Heart right ventricle (tissue), 16 donors: ENCODE measurements around the gene SHANK2. TPM values are rescaled to one million over a fixed set of nuclear protein-coding genes. Genes with fewer than 3 reads are reported as not detected.
A peak's percentile ranks its signal among the peaks of the same experiment; 100 is the strongest.

Experiments
- ATAC-seq, 8 donors: fragments of 200-7000 bp; cut with Tn5 transposase; one replicate each; pipeline ENCODE4 v1.9.1; 2020; ENCODE audit warnings: mild to moderate bottlenecking in 8 of 8, moderate library complexity in 8 of 8, moderate number of reproducible peaks in 1 of 8
- DNase-seq, 2 donors: peaks; one replicate each; pipeline ENCODE4 v3.0.0-alpha.2; 2020
- H3K27ac ChIP-seq, 10 donors: fragments of 200-600 bp; sonication (generic) in 2 of 10; one replicate each; pipeline versions ENCODE4 v1.5.0 to v1.8.0; 2020 to 2022; ENCODE audit warnings: mild to moderate bottlenecking in 3 of 10
- H3K27me3 ChIP-seq, 7 donors: fragments of 200-600 bp; one replicate each; pipeline ENCODE4 v1.8.0; 2021 to 2022; ENCODE audit warnings: mild to moderate bottlenecking in 2 of 7
- H3K36me3 ChIP-seq, 9 donors: fragments of 200-600 bp; sonication (generic) in 1 of 9; one replicate each; pipeline versions ENCODE4 v1.5.0 to v1.8.0; 2020 to 2022; ENCODE audit warnings: mild to moderate bottlenecking in 2 of 9
- H3K4me1 ChIP-seq, 9 donors: fragments of 200-600 bp; sonication (generic) in 1 of 9; one replicate each; pipeline versions ENCODE4 v1.5.0 to v1.8.0; 2020 to 2022; ENCODE audit warnings: mild to moderate bottlenecking in 4 of 9
- H3K4me3 ChIP-seq, 10 donors: fragments of 200-600 bp; sonication (generic) in 2 of 10; one replicate each; pipeline versions ENCODE4 v1.5.0 to v1.8.0; 2020 to 2022; ENCODE audit warnings: mild to moderate bottlenecking in 7 of 10, moderate library complexity in 2 of 10
- H3K9me3 ChIP-seq, 11 donors: fragments of 200-600 bp in 10 of 11; sonication (generic) in 2 of 11; one replicate each; pipeline versions ENCODE4 v1.5.0 to v1.8.0; 2013 to 2022; ENCODE audit warnings: mild to moderate bottlenecking in 2 of 11, control low read depth in 1 of 11, moderate library complexity in 1 of 11
- CTCF ChIP-seq, 9 donors: fragments of 200-600 bp; sonication (generic) in 2 of 9; IDR thresholded peaks; one replicate each; pipeline versions ENCODE4 v1.5.0 to v1.8.0; 2021 to 2022; ENCODE audit warnings: antibody characterized with exemption in 9 of 9, mild to moderate bottlenecking in 5 of 9, moderate library complexity in 1 of 9
- WGBS, 2 donors: extraction: QIAGEN DNeasy Blood & Tissue Kit; methylation state at CpG; one replicate each; pipeline ENCODE4 v1.1.7; 2013; ENCODE audit warnings: inconsistent platforms in 1 of 2; 5-methylcytosine and 5-hydroxymethylcytosine counted together
- intact Hi-C, 10 donors: fragments of 100-400 bp; cut with DNase I; formaldehyde crosslinking; loops; one replicate each; pipeline versions ENCODE4 v1.11.1 to v1.14.2; 2022
- long read RNA-seq, 3 donors: library from polyadenylated mRNA; unstranded; transcript quantifications; one replicate each; pipeline ENCODE4 v2.0.0, GENCODE V29; 2020 to 2021
- polyA plus RNA-seq, 2 donors: library from polyadenylated mRNA; stranded (reverse); fragments of 200-250 nt; gene quantifications; one replicate each; pipeline ENCODE4 v1.2.3, GENCODE V29; 2013
- total RNA-seq, 10 donors: library from RNA; stranded (reverse); fragmentation: NEBNext Ultra II Directional in 3 of 10; extraction: Animal tissue kit (Norgen Biotek cat#: 25700) in 3 of 10; gene quantifications; one replicate each; pipeline versions ENCODE4 v1.2.1 to v1.2.4, GENCODE V29; 2021 to 2023
- donor health status: Arrhythmogenic right ventricular cardiomyopathy.
- donor health status: ischemic (EF 13 %, LVEDD 7.1; RV severe dilation, severe dysfunction).
- donor health status: healthy with polysubstance abuse.
- donor health status: DM: no; HTN: yes; CAD: no.
- donor health status: DM: no; HTN: no; CAD: no.
- donor health status: ischemic (EF 25% LVEDD 6.9; RV normal size, moderate dysfunction).
- donor health status: ischemic (EF 25% LVEDD 5.7; RV mildly dilated, moderate dysfunction).
- donor health status: healthy.
- donor health status: DM: yes; HTN: yes; CAD: no.
- donor health status: Ischemic cardiomyopathy.
- donor health status: ischemic (EF 35%, LVEDD 5.7; RV mildly dilated, moderate dysfunction).
- donor health status: nonischemic (EF 11% LVEDD 7.7; RV severe dilation, severe dysfunction).
- donor health status: DM: yes; HTN: yes; CAD: no.
- donor health status: PGD.
- donor health status: ischemic (EF 29% LVEDD 5.4; RV normal size, mild dysfunction).
- donor health status: nonischemic (EF 23%, LVEDD 6.1; RV moderate dilation, normal function).

The SHANK2 gene
- total RNA-seq: under 1 TPM in 8 of 10 donors, not detected in 2; 0.06 to 0.71 (median 0.56) TPM
- under 1 TPM; under 0.01 to 0.07 TPM for polyA plus RNA-seq
- long read RNA-seq, donor 1: 0 reads
- long read RNA-seq, donor 2, partial matches to known transcripts: 0 of 1 reads
- long read RNA-seq, donor 2, other reads (novel, unspliced or antisense): 1 of 1 reads
- long read RNA-seq, donor 3: 0 reads

DNA sequence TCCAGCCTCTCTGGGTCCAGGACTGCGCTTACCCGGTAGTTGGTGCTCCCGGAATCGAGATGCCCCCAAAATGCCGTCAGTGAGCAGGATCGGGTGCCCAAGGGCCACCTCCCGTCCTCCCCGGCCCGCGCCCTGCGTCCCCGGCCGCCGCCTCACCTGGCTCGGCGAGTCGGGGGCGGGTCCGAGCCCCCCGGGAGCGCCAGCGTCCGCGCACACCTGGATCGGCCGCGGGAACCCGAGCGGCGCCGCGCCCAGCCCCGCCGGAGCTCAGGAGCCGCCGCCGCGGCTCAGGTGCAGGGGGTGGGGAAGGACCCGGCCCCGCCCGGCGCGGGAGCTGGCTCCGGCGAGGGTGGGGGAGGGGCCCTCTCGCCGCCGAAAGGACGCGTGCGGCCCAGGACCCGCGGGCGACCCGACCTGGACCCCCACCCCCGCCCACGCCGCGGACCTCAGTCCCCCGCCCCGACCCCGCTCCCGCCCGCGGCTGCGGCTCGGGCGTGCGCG lies at the start of gene SHANK2:
Gene SHANK2 (minus strand): TSS at position 309 of the 501 bp plus-strand sequence. CDS start 105,251 bp downstream, outside the sequence.
- ATAC-seq (no peak), DNase-seq (no peak)
- peaks cover 4 to 23% (median 12%) of the 10 kb centered on the region in 9 donors for H3K4me1 ChIP-seq
- H3K27ac ChIP-seq: no peak within 1 kb of the TSS
- peaks cover 0 to under 1% (median 0%) of the 10 kb centered on the region in 11 donors for H3K9me3 ChIP-seq
- 0 to 1% methylated on average over 61 to 70 of the region's 70 CpGs for WGBS, 2 donors
- intact Hi-C loops: no loop called here
- H3K36me3 ChIP-seq: no peaks in the 10 kb centered on the region
- peaks cover 17 to 93% (median 87%) of the 10 kb centered on the region in 7 donors for H3K27me3 ChIP-seq
- H3K4me3 ChIP-seq: peak within 1 kb of the TSS in 9 of 10 donors; percentile 27 to 43 (median 37)
- no peak for TF ChIP-seq CTCF (IDR thresholded peaks at IDR 0.05)

DNA sequence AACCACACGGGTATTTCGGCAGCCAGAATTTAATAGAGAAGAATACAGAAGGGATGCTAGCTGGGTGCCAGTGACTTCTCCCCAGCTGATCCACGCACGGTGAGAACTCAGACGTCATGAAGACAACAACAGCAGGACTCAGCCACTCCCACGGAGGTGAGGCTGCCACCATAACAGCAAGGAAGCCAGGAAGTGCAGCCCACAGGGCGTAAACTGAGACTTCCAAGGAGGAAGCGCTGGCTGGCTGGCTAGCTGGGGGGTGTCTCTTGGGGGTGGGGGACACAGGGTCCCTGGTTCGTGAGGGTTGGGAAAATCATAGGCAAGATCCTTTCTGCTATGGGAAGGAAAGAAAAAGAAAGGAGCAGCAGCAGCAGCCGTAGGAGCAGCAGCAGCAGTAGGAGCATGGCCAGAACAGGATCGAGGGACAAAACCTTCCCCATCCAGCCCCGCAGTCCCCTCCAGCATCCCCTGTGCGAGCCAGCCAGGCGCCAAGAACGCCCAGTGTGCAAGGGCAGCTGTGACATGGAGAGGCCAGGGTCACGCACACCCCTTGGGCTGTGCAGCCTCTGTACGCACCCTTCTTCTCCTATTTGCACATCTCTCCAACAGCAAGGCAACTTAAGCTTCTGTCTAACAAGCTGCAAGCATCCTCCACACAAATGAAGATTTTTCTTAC lies 49.6 kb upstream of the SHANK2 start:
- Histone ChIP-seq H3K27me3 (peaks cover 0 to 59% (median 34%) of the 10 kb centered on the region in 7 donors), H3K9me3 (no peaks in the 10 kb centered on the region), H3K4me1 (no peaks in the 10 kb centered on the region), H3K27ac (no peak overlapping the region), H3K4me3 (no peak overlapping the region), H3K36me3 (no peaks in the 10 kb centered on the region)
- no peak for TF ChIP-seq CTCF (IDR thresholded peaks at IDR 0.05)
- intact Hi-C loops: no loop called here
- 49 to 54% methylated on average over 17 of the region's 17 CpGs for WGBS, 2 donors
- no peak for DNase-seq
- no peak for ATAC-seq

- no peaks in the 10 kb centered on the region for H3K36me3 ChIP-seq
- DNase-seq (no peak), ATAC-seq (no peak)
- 72 to 73% methylated on average over 19 of the region's 19 CpGs for WGBS, 2 donors
- H3K27me3 ChIP-seq: peaks cover 0 to 60% (median 34%) of the 10 kb centered on the region in 7 donors
- no peak for TF ChIP-seq CTCF (IDR thresholded peaks at IDR 0.05)
- no peaks in the 10 kb centered on the region for H3K4me1 ChIP-seq
- intact Hi-C loops: no loop called here
- no peak overlapping the region for H3K27ac ChIP-seq
- H3K4me3 ChIP-seq: no peak overlapping the region
- no peaks in the 10 kb centered on the region for H3K9me3 ChIP-seq
Measured at GRCh38 chr11:71301046-71301857, 48.9 kb upstream of the SHANK2 start.

DNA sequence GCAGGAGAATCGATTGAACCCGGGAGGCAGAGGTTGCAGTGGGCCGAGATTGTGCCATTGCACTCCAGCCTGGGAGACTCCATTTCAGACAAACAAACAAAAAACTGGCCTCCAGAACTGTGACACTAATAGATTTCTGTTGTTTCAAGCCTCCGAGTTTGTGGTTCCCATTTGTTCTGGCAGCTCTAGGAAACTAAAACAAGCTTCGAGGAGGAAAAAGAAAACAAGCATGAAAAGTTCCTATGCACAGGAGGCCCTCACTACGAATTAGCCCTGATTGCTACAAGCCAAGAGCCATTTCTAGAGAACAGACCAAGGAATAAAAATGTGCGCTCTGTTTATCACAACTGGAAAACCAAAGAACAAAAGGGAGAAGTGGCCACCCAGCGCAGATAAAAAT lies 47.8 kb upstream of the SHANK2 start:
- H3K4me3 ChIP-seq: no peak overlapping the region
- intact Hi-C loops: no loop called here
- H3K36me3 ChIP-seq: no peaks in the 10 kb centered on the region
- DNase-seq (no peak), ATAC-seq (no peak)
- no peak overlapping the region for H3K27ac ChIP-seq
- H3K9me3 ChIP-seq: no peaks in the 10 kb centered on the region
- TF ChIP-seq CTCF (IDR thresholded peaks at IDR 0.05): no peak
- WGBS, 2 donors: 70 to 78% methylated on average over 8 of the region's 8 CpGs
- no peaks in the 10 kb centered on the region for H3K4me1 ChIP-seq
- peaks cover 0 to 66% (median 39%) of the 10 kb centered on the region in 7 donors for H3K27me3 ChIP-seq
